DOHH2 (cell line): Measurements from ENCODE around the gene AMT.

ENCODE experiments used
- EZH2phosphoT487 ChIP-seq: fragments of 200-600 bp; sonication (generic); IDR thresholded peaks from 2 replicates; pipeline ENCODE4 v1.6.1; 2017; ENCODE audit warnings: borderline replicate concordance, mild to moderate bottlenecking, antibody characterized with exemption, low read length, moderate library complexity, mixed read lengths
- TF ChIP-seq, protein P1 (sequence below): fragments of 200-600 bp; sonication (generic); IDR thresholded peaks from one replicate; pipeline ENCODE4 v1.5.1; 2014; ENCODE audit warnings: antibody characterized with exemption, mild to moderate bottlenecking, low read depth, low read length; ENCODE audit not compliant: poor library complexity, severe bottlenecking

DNA sequence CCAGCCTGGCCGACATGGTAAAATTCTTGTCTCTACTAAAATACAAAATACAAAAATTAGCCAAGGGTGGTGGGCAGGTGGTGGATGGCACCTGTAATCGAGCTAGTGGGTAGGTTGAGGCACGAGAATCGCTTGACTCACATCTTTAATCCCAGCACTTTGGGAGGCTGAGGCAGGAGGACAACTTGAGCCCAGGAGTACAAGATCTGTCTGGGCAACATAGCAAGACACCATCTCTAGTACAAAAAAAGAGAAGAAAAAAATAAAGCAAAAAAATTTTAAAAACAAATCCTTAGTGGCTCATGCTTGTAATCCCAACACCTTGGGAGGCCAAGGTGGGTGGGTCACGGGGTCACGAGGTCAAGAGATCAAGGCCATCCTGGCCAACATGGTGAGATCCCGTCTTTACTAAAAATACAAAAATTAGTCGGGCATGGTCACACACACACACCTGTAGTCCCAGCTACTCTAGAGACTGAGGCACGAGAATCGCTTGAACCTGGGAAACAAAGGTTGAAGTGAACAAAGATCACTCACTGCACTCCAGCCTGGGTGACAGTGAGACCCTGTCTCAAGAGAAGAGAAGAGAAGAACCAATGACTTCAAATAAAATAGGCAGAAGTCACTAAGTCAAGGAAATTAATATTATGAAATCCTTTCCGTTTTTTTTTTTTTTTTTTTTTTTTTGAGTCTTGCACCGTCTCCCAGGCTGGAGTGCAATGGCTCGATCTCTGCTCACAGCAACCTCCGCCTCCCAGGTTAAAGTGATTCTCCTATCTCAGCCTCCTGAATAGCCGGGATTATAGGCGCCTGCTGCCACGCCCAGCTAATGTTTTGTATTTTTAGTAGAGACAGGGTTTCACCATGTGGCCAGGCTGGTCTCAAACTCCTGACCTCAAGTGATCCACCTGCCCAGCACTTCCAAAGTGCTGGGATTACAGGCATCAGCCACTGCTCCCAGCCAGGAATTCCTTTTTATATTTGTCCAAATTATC lies 15.4 kb downstream of the AMT start:
- TF ChIP-seq EZH2phosphoT487: no peak
- TF ChIP-seq, protein P1, sequence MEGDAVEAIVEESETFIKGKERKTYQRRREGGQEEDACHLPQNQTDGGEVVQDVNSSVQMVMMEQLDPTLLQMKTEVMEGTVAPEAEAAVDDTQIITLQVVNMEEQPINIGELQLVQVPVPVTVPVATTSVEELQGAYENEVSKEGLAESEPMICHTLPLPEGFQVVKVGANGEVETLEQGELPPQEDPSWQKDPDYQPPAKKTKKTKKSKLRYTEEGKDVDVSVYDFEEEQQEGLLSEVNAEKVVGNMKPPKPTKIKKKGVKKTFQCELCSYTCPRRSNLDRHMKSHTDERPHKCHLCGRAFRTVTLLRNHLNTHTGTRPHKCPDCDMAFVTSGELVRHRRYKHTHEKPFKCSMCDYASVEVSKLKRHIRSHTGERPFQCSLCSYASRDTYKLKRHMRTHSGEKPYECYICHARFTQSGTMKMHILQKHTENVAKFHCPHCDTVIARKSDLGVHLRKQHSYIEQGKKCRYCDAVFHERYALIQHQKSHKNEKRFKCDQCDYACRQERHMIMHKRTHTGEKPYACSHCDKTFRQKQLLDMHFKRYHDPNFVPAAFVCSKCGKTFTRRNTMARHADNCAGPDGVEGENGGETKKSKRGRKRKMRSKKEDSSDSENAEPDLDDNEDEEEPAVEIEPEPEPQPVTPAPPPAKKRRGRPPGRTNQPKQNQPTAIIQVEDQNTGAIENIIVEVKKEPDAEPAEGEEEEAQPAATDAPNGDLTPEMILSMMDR: no peak
